Uterus (tissue), 2 donors: ENCODE measurements around the gene RAC2.

Experiments used
- POLR2A ChIP-seq, 2 donors: fragments of 450-650 bp; IDR thresholded peaks; one replicate each; pipeline ENCODE4 v1.6.1; 2016; ENCODE audit warnings: antibody characterized with exemption in 2 of 2, mild to moderate bottlenecking in 1 of 2, moderate library complexity in 1 of 2
- TF ChIP-seq, protein P1 (sequence below), 4 experiments: fragments of 200-600 bp in 2 of 4; fragments of 450-650 bp in 2 of 4; sonication (generic) in 2 of 4; IDR thresholded peaks; one replicate each; pipeline ENCODE4 v1.5.1; 2016 to 2019; ENCODE audit warnings: antibody characterized with exemption in 4 of 4, mild to moderate bottlenecking in 2 of 4, moderate library complexity in 1 of 4

DNA sequence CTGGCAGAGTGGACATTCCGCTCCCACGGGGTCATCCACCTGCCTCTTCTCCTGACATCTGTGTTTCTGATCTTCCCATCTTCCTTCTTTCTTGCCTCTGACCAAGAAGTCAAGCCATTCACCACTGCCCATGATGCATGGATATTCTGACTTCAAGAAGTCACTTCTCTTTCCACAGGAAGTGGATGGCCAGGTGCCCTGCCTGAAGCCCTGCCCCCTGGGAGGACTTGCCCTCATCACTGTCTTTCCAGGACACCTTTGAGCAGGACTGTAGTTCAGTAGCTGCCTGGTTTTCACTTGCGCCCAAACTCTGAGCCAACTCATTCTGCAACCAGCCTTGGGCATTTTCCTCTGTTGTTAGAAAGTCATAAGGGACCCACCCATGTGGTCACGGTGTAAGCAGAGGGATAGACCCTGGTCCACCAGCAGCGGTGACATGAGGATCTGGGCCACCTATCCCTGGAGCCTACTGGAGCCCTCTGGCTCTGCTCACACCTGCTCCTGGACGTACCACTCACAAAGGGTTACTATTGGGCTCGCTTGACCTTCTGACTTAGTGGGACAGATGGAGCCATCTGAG, 45.2 kb upstream of the RAC2 start:
- TF ChIP-seq, protein P1, sequence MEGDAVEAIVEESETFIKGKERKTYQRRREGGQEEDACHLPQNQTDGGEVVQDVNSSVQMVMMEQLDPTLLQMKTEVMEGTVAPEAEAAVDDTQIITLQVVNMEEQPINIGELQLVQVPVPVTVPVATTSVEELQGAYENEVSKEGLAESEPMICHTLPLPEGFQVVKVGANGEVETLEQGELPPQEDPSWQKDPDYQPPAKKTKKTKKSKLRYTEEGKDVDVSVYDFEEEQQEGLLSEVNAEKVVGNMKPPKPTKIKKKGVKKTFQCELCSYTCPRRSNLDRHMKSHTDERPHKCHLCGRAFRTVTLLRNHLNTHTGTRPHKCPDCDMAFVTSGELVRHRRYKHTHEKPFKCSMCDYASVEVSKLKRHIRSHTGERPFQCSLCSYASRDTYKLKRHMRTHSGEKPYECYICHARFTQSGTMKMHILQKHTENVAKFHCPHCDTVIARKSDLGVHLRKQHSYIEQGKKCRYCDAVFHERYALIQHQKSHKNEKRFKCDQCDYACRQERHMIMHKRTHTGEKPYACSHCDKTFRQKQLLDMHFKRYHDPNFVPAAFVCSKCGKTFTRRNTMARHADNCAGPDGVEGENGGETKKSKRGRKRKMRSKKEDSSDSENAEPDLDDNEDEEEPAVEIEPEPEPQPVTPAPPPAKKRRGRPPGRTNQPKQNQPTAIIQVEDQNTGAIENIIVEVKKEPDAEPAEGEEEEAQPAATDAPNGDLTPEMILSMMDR (IDR thresholded peaks at IDR 0.05): no peak
- TF ChIP-seq POLR2A (IDR thresholded peaks at IDR 0.05): no peak
